Measurements from ENCODE around the gene AFAP1L1. TPM values are rescaled to one million over a fixed set of nuclear protein-coding genes. Genes with fewer than 3 reads are reported as not detected.

The AFAP1L1 gene
- total and polyA plus RNA-seq, 10 of the 15 experiments (the other 5 are each of a cell fraction or from before 2014, with no cell fraction given), result 0.11 TPM; not detected in 9

- no peak overlapping the region for H3K27ac ChIP-seq (ENCODE audit: control insufficient read depth, insufficient read depth)
Observed at GRCh38 chr5:149302641-149303040, 31.0 kb downstream of the AFAP1L1 start.

DNA sequence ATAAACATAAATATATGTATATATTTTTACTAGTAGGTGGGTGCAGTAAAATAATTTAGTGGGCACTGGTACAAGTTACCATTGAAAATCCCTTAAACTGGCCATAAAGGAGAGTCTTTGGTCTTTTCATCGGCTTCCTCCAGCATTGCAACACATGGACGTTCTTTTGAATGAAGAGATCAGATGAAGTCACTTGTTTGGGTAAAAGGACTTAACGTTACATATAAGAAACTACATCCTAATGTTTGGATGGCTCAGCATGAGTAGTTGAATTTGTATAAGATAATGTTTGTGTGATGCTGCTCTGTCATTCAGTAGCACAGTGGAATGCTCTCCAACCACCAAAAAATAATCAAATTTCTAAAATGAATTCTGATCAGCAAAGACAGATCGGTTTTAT, 31.6 kb downstream of the AFAP1L1 start:
- ATAC-seq (no peak), DNase-seq (ENCODE audit: low read depth, low spot score) (no peak), FAIRE-seq (no peak)
- H3K9me3 ChIP-seq (replicated peaks; ENCODE audit: control insufficient read depth, insufficient read depth, low read length), result no peaks in the 10 kb centered on the region
- H3K27me3 ChIP-seq (replicated peaks in 1 of 2; ENCODE audit: control insufficient read depth in 2 of 2, insufficient read depth in 2 of 2, low read length in 1 of 2), result peaks cover 2 to 4% of the 10 kb centered on the region in 2 experiments; a peak in 3 of 4 replicates
- no peak overlapping the region for H3K4me2 ChIP-seq (ENCODE audit: control insufficient read depth, insufficient read depth)
- H3K36me3 ChIP-seq (ENCODE audit: control insufficient read depth in 2 of 2, insufficient read depth in 2 of 2, low read length in 1 of 2), result no peaks in the 10 kb centered on the region
- ChIA-PET RAD21 (ENCODE audit: unreplicated experiment) (interaction anchor here (1.7 kb wide), 1 partner anchor 69 kb away, joined by 3 read pairs; no protein-coding TSS in a partner anchor), CTCF (no interaction called here), POLR2A (no interaction called here), SMC1A (ENCODE audit: uncharacterized antibody, unreplicated experiment) (no interaction called here)
- H2AFZ ChIP-seq (ENCODE audit: control insufficient read depth, low read depth, low read length), result no peak overlapping the region
- 23% methylated on average over 4 of the region's 4 CpGs for WGBS (ENCODE audit: insufficient coverage, insufficient replicate concordance, low lambda C conversion rate, missing lambda C conversion rate)
- in situ Hi-C loops (cut with MboI), result no loop called here
- intact Hi-C loops (cut with micrococcal nuclease; ENCODE audit: unreplicated experiment), result no loop called here
- no peaks in the 10 kb centered on the region for H3K79me2 ChIP-seq (ENCODE audit: control insufficient read depth, insufficient read depth, low read length)
- H3K4me1 ChIP-seq (ENCODE audit: control insufficient read depth, insufficient read depth, low read length), result no peaks in the 10 kb centered on the region
- no peak overlapping the region for H3K4me3 ChIP-seq
- TF ChIP-seq ATF2 (IDR thresholded peaks at IDR 0.05; ENCODE audit: low read length) (no peak), IRF3 (IDR thresholded peaks at IDR 0.05) (no peak), NFXL1 (IDR thresholded peaks at IDR 0.05; ENCODE audit: borderline replicate concordance) (no peak), ZNF24 (IDR thresholded peaks at IDR 0.05) (no peak), CBX3 (IDR thresholded peaks at IDR 0.05; ENCODE audit: borderline replicate concordance, low read depth) (no peak), WRNIP1 (IDR thresholded peaks at IDR 0.05; ENCODE audit: borderline replicate concordance, low read depth, low read length) (no peak), TAF1 (IDR thresholded peaks at IDR 0.05; ENCODE audit: borderline replicate concordance, low read depth, low read length) (no peak), EGR1 (IDR thresholded peaks at IDR 0.05; ENCODE audit: borderline replicate concordance in 1 of 2, low read depth in 2 of 2, low read length in 2 of 2) (no peak), E4F1 (IDR thresholded peaks at IDR 0.05; ENCODE audit: borderline replicate concordance, partially characterized antibody) (no peak)
- BruUV-seq (replicated peaks), result no TSS peak
- no peak overlapping the region for H3K9ac ChIP-seq (ENCODE audit: control insufficient read depth, insufficient read depth, low read length)
- no peak overlapping the region for H3K27ac ChIP-seq (ENCODE audit: control insufficient read depth, insufficient read depth)
- H4K20me1 ChIP-seq (ENCODE audit: control insufficient read depth, insufficient read depth), result no peaks in the 10 kb centered on the region

More at GRCh38 chr5:149302641-149303040, 31.0 kb downstream of the AFAP1L1 start:
- ATAC-seq, result no peak
- H3K4me2 ChIP-seq (ENCODE audit: control insufficient read depth, insufficient read depth), result no peak overlapping the region
- no TSS peak for BruUV-seq (replicated peaks)
- FAIRE-seq, result no peak
- peaks cover 2 to 4% of the 10 kb centered on the region in 2 experiments; a peak in 3 of 4 replicates for H3K27me3 ChIP-seq (replicated peaks in 1 of 2; ENCODE audit: control insufficient read depth in 2 of 2, insufficient read depth in 2 of 2, low read length in 1 of 2)
- POLR2A ChIA-PET, result no interaction called here
- DNase-seq (ENCODE audit: low read depth, low spot score), result no peak
- no peaks in the 10 kb centered on the region for H3K79me2 ChIP-seq (ENCODE audit: control insufficient read depth, insufficient read depth, low read length)
- no peaks in the 10 kb centered on the region for H3K4me1 ChIP-seq (ENCODE audit: control insufficient read depth, insufficient read depth, low read length)
- WGBS (ENCODE audit: insufficient coverage, insufficient replicate concordance, low lambda C conversion rate, missing lambda C conversion rate), result 31% methylated on average over 5 of the region's 5 CpGs
- no peak overlapping the region for H3K4me3 ChIP-seq
- SMC1A ChIA-PET (ENCODE audit: uncharacterized antibody, unreplicated experiment), result interaction anchor here (1.9 kb wide), 1 partner anchor 13 kb away, joined by 4 read pairs; no protein-coding TSS in a partner anchor
- CTCF ChIA-PET, result no interaction called here
- no peak overlapping the region for H3K9ac ChIP-seq (ENCODE audit: control insufficient read depth, insufficient read depth, low read length)
- H2AFZ ChIP-seq (ENCODE audit: control insufficient read depth, low read depth, low read length), result no peak overlapping the region
- in situ Hi-C loops (cut with MboI) (no loop called here), intact Hi-C loops (cut with micrococcal nuclease; ENCODE audit: unreplicated experiment) (no loop called here)
- H4K20me1 ChIP-seq (ENCODE audit: control insufficient read depth, insufficient read depth), result no peaks in the 10 kb centered on the region
- RAD21 ChIA-PET (ENCODE audit: unreplicated experiment), result interaction anchor here (1.7 kb wide), 1 partner anchor 69 kb away, joined by 3 read pairs; no protein-coding TSS in a partner anchor
- H3K36me3 ChIP-seq (ENCODE audit: control insufficient read depth in 2 of 2, insufficient read depth in 2 of 2, low read length in 1 of 2), result no peaks in the 10 kb centered on the region
- TF ChIP-seq NBN (IDR thresholded peaks at IDR 0.05), result no peak
- no peak for TF ChIP-seq MXI1 (IDR thresholded peaks at IDR 0.05; ENCODE audit: low read depth, low read length)
- TF ChIP-seq GABPA (IDR thresholded peaks at IDR 0.05; ENCODE audit: low read depth), result no peak
- TF ChIP-seq CREM (IDR thresholded peaks at IDR 0.05; ENCODE audit: low read depth), result no peak
- TF ChIP-seq TAF1 (IDR thresholded peaks at IDR 0.05; ENCODE audit: borderline replicate concordance, low read depth, low read length), result no peak
- TF ChIP-seq SREBF2 (IDR thresholded peaks at IDR 0.05; ENCODE audit: low read length), result no peak
- no peaks in the 10 kb centered on the region for H3K9me3 ChIP-seq (replicated peaks; ENCODE audit: control insufficient read depth, insufficient read depth, low read length)

Data from GM12878 (cell line).